GM03348 (cell line): ENCODE results near the gene SLC41A3.
A peak's percentile ranks its signal among the peaks of the same experiment; 100 is the strongest.
"Not testable (repeated sequence)": the region's sequence is repeated elsewhere in the genome, so short reads cannot be mapped to it uniquely, and the experiment has no call there.

Experiments
- DNase-seq: peaks from one replicate; pipeline ENCODE4 v3.0.0; 2012; ENCODE audit warnings: low spot score

The SLC41A3 gene

GRCh38 chr3:125957674-125958510 is 126.0 kb downstream of the SLC41A3 start:
- peak; percentile 9 for DNase-seq

GRCh38 chr3:125957020-125957419 is 126.9 kb downstream of the SLC41A3 start:
- not testable (repeated sequence) for DNase-seq
